SIG-M5 (cell line): Measurements from ENCODE around the gene TRPM7.
"Not testable (repeated sequence)": the region's sequence is repeated elsewhere in the genome, so short reads cannot be mapped to it uniquely, and the experiment has no call there.

ENCODE experiments used
- DNase-seq: peaks from one replicate; lab custom pipeline; 2025; lab: John Stamatoyannopoulos, UW

Gene TRPM7

GRCh38 chr15:50655555-50655954, 31.0 kb downstream of the TRPM7 start:
- DNase-seq, result no peak

DNA sequence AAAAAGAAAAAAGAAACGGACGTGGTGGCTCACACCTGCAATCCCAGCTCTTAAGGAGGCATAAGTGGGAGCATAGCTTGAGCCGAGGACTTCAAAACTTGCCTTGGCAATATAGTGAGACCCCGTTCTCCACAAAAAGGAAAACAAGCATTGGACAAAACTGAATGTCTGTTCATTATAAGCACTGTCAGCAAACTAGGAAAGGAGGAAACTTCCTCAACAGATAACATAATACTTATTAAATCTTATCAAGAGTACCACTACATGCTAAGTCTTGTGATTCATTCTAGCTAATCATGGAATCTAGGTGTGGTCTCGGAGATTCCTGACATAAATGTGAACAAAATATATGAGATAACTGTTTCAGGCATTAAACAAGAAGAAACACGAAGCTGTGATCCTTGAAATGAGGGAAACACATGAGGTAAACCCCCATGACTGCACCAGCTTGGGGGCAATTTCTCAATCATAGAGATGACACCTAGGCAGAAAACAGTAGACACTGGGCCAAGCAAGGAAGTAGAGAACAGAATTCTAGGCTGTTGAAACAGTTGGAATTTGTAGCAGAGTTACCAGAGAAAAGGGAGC, 33.3 kb downstream of the TRPM7 start:
- DNase-seq, result no peak

DNA sequence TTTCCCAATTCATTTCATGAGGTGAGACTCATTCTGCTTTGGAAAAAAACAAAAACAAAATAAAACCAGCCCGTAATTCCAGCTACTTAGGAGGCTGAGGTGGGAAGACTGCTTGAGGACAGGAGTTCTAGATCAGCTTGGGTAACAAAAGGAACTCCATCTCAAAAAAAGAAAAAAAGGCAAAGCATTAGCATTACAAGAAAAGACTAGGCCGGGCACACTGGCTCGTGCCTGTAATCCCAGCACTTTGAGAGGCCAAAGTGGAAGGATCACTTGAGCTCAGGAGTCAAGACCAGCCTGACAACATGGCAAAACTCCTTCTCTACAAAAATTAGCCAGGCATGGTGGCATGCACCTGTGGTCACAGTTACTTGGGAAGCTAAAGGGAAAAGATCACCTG, 33.9 kb downstream of the TRPM7 start:
- DNase-seq, result no peak

DNA sequence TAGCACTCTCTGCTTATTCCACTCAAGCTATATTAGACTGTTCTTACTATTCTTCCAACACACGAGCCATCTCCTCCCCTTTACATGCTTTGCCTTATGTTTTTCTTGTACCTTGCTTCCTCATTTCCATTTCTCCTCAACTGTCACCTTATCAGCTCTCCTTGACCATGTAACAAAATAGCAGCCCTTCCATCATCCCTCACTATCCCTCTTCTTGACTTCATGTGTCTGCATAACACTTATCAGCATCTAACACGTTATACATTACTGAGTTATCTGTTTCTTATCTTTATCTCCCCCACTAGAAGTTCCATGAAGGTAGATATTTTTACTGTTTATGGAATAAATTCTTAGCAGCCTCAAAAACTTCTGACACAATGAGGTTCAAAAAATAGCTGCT, 45.3 kb downstream of the TRPM7 start:
- no peak for DNase-seq

DNA sequence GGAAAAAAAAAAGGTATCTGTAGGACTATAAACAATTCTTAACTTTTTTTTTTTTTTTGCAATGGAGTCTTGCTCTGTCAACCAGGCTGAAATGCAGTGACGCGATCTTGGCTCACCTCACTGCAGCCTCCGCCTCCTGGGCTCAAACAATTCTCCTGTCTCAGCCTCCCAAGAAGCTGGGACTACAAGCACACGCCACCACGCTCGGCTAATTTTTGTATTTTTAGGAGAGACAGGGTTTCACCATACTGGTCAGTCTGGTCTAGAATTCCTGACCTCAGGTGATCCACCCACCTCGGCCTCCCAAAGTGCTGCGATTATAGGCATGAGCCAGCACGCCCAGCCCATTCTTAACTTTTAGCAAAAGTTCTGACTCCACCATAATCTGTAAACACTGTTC, 50.5 kb downstream of the TRPM7 start:
- DNase-seq, result no peak

- DNase-seq, result no peak
These were observed 52.9 kb downstream of the TRPM7 start for GRCh38 chr15:50633653-50634052.

DNA sequence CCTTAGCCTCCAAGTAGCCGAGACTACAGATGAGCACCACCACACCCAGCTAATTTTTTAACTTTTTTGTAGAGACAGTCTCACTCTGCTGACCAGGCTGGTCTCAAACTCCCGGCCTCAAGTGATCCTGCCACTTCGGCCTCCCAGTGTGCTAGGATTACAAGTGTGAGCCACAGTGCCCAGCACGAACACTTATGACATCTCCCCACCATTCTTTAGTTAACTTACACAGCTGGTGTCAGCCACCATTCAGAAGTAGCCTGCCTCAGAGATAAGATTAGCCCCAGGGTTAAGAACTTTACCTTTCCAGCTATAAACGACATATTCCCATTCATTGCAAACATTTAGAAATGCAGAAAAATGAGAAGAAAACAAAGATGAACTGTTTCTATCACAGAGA, 58.2 kb downstream of the TRPM7 start:
- no peak for DNase-seq

DNA sequence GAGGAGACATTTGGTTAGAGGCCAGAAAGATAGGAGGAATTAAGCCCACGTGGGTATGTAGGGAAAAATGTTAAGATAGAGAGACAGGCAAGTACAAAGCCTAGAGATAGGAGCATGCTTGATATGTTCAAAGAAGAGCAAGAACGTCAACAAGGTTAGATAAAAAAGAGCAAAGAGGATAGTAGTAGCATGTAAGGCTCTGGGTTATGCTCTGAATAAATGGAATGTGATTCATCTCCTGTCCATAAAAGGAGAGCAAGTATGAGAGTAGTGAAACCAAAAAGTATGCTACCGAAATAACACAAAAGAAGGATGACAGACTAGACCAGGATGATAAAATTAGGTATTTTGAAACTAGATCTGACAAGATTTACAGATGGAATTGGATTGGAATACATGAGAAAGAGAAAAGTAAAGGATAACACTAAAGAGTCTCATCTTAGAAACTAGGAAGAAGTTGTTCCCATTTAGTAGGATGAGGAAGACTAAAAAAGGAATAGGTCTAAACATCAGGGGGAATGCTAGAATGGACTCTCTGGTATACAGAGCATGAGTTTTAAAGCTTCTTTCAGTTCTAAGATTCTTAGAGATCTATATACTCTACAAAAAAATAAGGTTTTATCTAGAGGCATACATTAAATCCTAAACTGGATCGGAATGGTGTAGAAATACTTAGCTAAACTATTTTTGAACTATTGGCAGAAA, 59.1 kb downstream of the TRPM7 start:
- DNase-seq, result no peak

GRCh38 chr15:50624616-50625168, 61.9 kb downstream of the TRPM7 start:
- DNase-seq, result no peak

DNA sequence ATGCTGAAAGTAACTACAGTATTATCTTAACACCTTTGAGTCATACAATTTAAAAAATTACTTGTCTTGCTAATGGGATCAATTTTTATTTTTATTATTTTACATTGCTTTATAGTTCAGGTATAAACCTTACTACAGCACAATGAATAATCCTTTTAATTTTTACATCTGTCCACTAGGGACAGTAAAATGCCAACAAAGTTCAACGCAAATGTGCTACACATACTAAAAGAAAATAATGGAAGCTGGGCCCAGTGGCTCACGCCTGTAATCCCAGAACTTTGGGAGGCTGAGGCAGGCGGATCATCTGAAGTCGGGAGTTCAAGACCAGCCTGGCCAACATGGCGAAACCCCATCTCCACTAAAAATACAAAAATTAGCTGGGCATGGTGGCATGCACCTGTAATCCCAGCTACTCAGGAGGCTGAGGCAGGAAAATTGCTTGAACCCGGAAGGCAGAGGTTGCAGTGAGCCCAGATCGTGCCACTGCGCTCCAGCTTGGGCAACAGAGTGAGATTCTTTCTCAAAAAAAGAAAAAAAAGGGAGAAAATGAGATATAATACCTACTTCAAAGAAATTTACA, 64.1 kb downstream of the TRPM7 start:
- not testable (repeated sequence) for DNase-seq

DNA sequence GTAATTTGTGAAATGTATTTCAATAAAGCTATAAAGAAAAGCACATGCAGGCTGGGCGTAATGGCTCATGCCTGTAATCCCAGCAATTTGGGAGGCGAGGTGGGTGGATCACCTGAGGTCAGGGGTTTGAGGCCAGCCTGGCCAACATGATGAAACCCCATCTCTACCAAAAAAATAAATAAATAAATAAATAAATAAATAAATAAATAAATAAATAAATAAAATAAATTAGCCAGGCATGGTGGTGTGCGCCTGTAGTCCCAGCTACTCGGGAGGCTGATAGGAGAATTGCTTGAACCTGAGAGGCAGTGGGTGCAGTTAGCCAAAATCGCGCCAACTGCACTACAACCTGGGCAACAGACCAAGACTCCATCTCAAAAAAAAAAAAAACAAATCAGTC, 69.6 kb downstream of the TRPM7 start:
- DNase-seq, result not testable (repeated sequence)

DNA sequence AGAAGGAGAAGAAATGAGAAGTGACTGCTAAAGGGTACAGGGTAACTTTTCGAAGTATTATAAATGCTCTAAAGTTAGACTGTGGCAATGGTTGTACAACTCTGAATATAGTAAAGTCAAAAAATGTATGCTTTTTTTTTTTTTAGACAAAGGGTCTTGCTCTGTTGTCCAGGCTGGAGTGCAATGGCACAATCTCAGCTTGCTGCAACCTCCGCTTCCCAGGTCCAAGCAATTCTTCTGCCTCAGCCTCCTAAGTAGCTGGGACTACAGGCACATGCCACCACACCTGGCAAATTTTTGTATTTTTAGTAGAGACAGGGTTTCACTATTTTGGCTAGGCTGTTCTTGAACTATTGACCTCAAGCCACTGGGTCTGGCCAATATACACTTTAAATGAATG, 70.0 kb downstream of the TRPM7 start:
- not testable (repeated sequence) for DNase-seq

- no peak for DNase-seq
These were observed 73.0 kb downstream of the TRPM7 start for GRCh38 chr15:50613600-50613999.

- DNase-seq, result no peak
These were observed 79.5 kb downstream of the TRPM7 start for GRCh38 chr15:50607129-50607528.

DNA sequence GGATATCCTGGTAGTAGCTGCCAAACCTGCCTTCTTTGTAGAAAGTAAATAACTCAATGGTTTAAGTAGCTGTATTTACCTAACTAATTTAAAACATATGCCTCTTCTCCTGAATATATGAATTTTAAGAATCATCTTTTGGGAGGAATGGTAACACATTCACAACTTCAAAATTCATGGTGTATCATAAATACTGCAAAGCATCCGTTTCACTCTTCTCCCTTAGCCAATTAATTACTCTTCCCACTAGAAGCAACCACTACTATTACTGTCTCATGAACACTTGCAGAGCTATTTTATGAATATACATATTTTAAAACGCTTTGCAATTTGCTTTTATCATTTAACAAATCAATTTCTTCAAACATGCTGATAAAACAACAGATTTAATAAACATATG, 81.1 kb downstream of the TRPM7 start:
- DNase-seq, result no peak

- not testable (repeated sequence) for DNase-seq
These were observed 84.6 kb downstream of the TRPM7 start for GRCh38 chr15:50602028-50602427.

DNA sequence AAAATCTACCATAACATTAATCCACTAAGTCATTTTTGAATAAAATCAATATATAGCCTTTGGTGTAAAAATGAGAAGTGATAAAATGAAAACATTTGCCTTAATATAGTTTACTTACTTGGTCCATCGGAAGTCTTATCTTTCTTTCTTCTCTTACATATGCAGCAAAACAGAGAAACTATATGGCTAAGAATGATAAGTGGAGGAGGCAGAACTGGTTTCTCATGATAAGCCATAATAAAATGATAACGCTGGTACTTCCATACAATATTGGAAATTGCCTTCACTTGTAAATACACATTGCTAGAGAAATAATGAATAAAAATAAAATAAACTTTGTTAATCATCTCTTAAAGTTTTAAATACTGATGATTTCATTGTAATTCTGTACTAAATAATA, 92.3 kb downstream of the TRPM7 start:
- DNase-seq, result no peak

DNA sequence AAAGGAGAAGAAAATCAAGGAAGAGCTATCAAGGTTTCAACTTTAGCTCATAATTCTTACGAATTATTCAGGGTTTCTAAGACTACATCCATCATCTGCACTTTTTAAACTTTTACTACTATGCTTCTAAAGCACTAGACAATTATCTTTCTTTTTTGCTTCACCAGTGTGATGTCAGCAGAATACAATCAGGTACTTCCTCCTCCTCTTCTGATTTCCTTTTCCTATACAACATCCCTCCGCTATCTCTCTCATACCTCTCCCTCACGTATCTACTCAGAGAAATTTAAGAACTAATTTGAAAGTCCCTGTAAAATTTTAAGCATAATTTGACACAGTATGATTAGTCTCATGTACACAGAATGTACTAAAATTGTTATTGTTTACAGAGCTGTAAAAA, 92.8 kb downstream of the TRPM7 start:
- DNase-seq, result no peak

DNA sequence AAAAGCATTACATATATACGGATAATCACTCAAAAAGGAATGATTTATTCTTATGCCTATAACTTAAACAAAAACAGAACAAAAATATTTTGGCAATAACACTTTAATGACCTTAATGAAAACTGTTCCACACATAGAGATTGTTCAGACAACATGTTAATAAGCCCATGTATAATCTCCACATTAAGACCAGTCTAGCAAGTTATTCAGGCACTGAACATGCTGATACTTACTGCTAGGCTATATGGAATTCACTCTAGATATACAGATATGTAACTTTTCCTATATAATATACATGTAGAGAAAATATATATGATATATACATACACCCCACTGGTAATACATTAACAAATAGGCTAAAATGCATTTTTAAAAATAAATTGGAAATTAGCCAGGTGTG, 96.3 kb downstream of the TRPM7 start:
- DNase-seq, result no peak

DNA sequence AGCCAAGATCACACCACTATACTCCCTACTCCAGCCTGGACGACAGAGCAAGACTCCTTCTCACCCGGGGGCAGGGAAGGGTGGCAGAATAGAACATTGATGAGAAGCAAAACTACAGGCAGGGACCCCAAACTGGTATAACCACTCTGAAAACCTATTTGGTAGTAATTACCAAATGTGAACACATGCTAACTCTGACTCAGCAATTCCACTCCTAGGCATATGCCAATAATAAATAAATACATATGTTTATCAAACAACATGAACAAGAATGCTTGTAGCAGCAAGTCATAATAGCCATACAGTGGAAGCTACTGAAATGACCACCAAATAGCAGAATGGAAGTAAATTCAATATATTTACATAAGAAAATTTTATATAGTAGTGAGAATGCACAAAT, 109.1 kb downstream of the TRPM7 start:
- DNase-seq, result no peak

DNA sequence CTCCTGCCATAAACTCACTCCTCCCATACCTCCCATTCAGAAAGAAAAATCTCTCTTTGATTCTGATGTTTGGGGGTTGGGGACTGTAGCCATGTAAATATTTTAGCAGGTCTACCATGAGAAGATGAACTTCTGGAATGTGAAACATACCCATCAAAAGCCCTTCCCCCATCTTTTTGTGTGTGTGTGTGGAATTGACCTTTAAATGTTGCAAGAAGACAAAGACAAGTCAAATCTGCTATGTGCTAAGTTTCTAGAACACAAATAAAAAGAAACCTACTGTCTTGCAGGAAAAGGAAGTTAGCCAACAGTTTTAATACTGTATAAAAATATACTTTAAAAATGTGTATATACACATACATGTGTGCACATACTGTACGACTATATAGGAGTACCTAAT, 110.4 kb downstream of the TRPM7 start:
- DNase-seq, result no peak

- DNase-seq, result not testable (repeated sequence)
These were observed 112.8 kb downstream of the TRPM7 start for GRCh38 chr15:50573842-50574241.

- no peak for DNase-seq
These were observed 122.8 kb downstream of the TRPM7 start for GRCh38 chr15:50563756-50564155.
